CD14-positive monocyte (primary cell): ENCODE results near the gene GPA33. TPM values are rescaled to one million over a fixed set of nuclear protein-coding genes. Genes with fewer than 3 reads are reported as not detected.

Experiments used
- DNase-seq, 3 donors: peaks; one replicate each; pipeline ENCODE4 v3.0.0-alpha.2; 2011 to 2022
- H2AFZ ChIP-seq: 2 replicates; pipeline ENCODE4 v1.6.0; 2012; ENCODE audit warnings: mild to moderate bottlenecking, low read depth, low read length, inconsistent platforms; ENCODE audit not compliant: insufficient read depth, poor library complexity, severe bottlenecking
- H3K27ac ChIP-seq, 2 donors: 1 replicate in 1 of 2; 2 replicates in 1 of 2; pipeline ENCODE4 v1.5.1; 2012 to 2013; ENCODE audit warnings: low read length in 2 of 2, control low read depth in 1 of 2, inconsistent platforms in 1 of 2, low read depth in 1 of 2, mild to moderate bottlenecking in 1 of 2
- H3K27me3 ChIP-seq, 2 donors: one replicate each; pipeline versions ENCODE4 v1.6.0 to v1.6.1; 2011 to 2013; ENCODE audit warnings: low read length in 2 of 2; ENCODE audit not compliant: control insufficient read depth in 2 of 2, insufficient read depth in 2 of 2
- H3K36me3 ChIP-seq, 2 donors: replicated peaks in 1 of 2; 1 replicate in 1 of 2; 2 replicates in 1 of 2; pipeline versions ENCODE4 v1.5.1 to v1.6.1; 2012 to 2013; ENCODE audit warnings: low read length in 2 of 2, control low read depth in 1 of 2, inconsistent platforms in 1 of 2, mild to moderate bottlenecking in 1 of 2; ENCODE audit not compliant: insufficient read depth in 2 of 2, control insufficient read depth in 1 of 2
- H3K4me1 ChIP-seq, 2 donors: 1 replicate in 1 of 2; 2 replicates in 1 of 2; pipeline versions ENCODE4 v1.5.1 to v1.6.1; 2012 to 2013; ENCODE audit warnings: low read length in 2 of 2, control low read depth in 1 of 2, inconsistent platforms in 1 of 2, mild to moderate bottlenecking in 1 of 2, moderate library complexity in 1 of 2; ENCODE audit not compliant: insufficient read depth in 2 of 2, control insufficient read depth in 1 of 2
- H3K4me2 ChIP-seq: replicated peaks from 2 replicates; pipeline ENCODE3; 2012; ENCODE audit warnings: low read length, moderate library complexity, mild to moderate bottlenecking; ENCODE audit not compliant: poor library complexity, severe bottlenecking; ENCODE audit errors: extremely low read depth
- H3K4me3 ChIP-seq, 3 experiments: fragments of 200-600 bp in 1 of 3; sonication (generic) in 1 of 3; replicated peaks in 1 of 3; 1 replicate in 2 of 3; 2 replicates in 1 of 3; pipeline ENCODE4 v1.5.1; 2011 to 2013; ENCODE audit warnings: low read length in 3 of 3, mild to moderate bottlenecking in 3 of 3, control low read depth in 2 of 3, low read depth in 2 of 3, inconsistent platforms in 1 of 3, moderate library complexity in 1 of 3
- H3K79me2 ChIP-seq: 2 replicates; pipeline ENCODE4 v1.6.0; 2012; ENCODE audit warnings: mild to moderate bottlenecking, control low read depth, inconsistent platforms, low read length, moderate library complexity; ENCODE audit not compliant: insufficient read depth
- H3K9ac ChIP-seq: 2 replicates; pipeline ENCODE4 v1.6.0; 2017; ENCODE audit warnings: low read length, mild to moderate bottlenecking; ENCODE audit not compliant: insufficient read depth, poor library complexity, severe bottlenecking
- H3K9me3 ChIP-seq, 2 donors: replicated peaks in 1 of 2; 1 replicate in 1 of 2; 2 replicates in 1 of 2; pipeline versions ENCODE4 v1.5.1 to v1.6.1; 2012 to 2013; ENCODE audit warnings: low read length in 2 of 2, control low read depth in 1 of 2; ENCODE audit not compliant: control insufficient read depth in 1 of 2, insufficient read depth in 1 of 2
- H4K20me1 ChIP-seq: 2 replicates; pipeline ENCODE4 v1.6.0; 2012; ENCODE audit warnings: mild to moderate bottlenecking, low read length, control low read depth, moderate library complexity; ENCODE audit not compliant: insufficient read depth
- H3K27ac Mint-ChIP-seq, 7 donors: one replicate each; pipeline ENCODE4 v1.8.0; 2020; ENCODE audit warnings: mild to moderate bottlenecking in 7 of 7, mixed read lengths in 7 of 7, moderate library complexity in 6 of 7, inconsistent platforms in 2 of 7
- H3K27me3 Mint-ChIP-seq, 3 donors: one replicate each; pipeline ENCODE4 v1.8.0; 2021 to 2022; ENCODE audit warnings: low read depth in 3 of 3, mild to moderate bottlenecking in 3 of 3, mixed read lengths in 3 of 3, moderate library complexity in 3 of 3, inconsistent platforms in 1 of 3
- H3K36me3 Mint-ChIP-seq, 2 donors: one replicate each; pipeline ENCODE4 v1.8.0; 2020; ENCODE audit warnings: mixed read lengths in 2 of 2, inconsistent platforms in 1 of 2, mild to moderate bottlenecking in 1 of 2
- H3K4me1 Mint-ChIP-seq: one replicate; pipeline ENCODE4 v1.8.0; 2020; ENCODE audit warnings: mild to moderate bottlenecking, mixed read lengths
- H3K4me3 Mint-ChIP-seq, 2 donors: one replicate each; pipeline ENCODE4 v1.8.0; 2020; ENCODE audit warnings: mild to moderate bottlenecking in 2 of 2, mixed read lengths in 2 of 2, moderate library complexity in 1 of 2
- H3K9me3 Mint-ChIP-seq, 7 donors: one replicate each; pipeline ENCODE4 v1.8.0; 2020 to 2022; ENCODE audit warnings: mixed read lengths in 7 of 7, mild to moderate bottlenecking in 6 of 7, moderate library complexity in 6 of 7, inconsistent platforms in 2 of 7
- CTCF ChIP-seq: fragments of 200-600 bp; IDR thresholded peaks from one replicate; pipeline ENCODE4 v1.8.0; 2022; ENCODE audit warnings: antibody characterized with exemption, mild to moderate bottlenecking
- WGBS: methylation state at CpG from one replicate; pipeline ENCODE4 v1.1.5; 2013; ENCODE audit warnings: missing lambda C conversion rate; ENCODE audit not compliant: insufficient coverage; 5-methylcytosine and 5-hydroxymethylcytosine counted together
- intact Hi-C, 2 donors: fragments of 100-400 bp; cut with micrococcal nuclease; formaldehyde crosslinking; loops; one replicate each; pipeline versions ENCODE4 v1.15.0 to v1.15.1; 2023
- polyA plus RNA-seq, 3 donors: library from polyadenylated mRNA; depleted of rRNA in 1 of 3; unstranded in 2 of 3; stranded (reverse) in 1 of 3; fragments of 300-500 nt in 2 of 3; fragments of >200 nt in 1 of 3; fragmentation: Illumina TruSeq in 2 of 3; gene quantifications; 1 replicate in 2 of 3; 2 replicates in 1 of 3; pipeline ENCODE4 v1.2.3, GENCODE V29; 2012 to 2021

The GPA33 gene
- polyA plus RNA-seq, 3 donors = 0.84 to 1.8 (median 1.8) TPM

- no peak overlapping the region for H3K4me3 Mint-ChIP-seq
- peaks cover 8% of the 10 kb centered on the region for H3K4me1 Mint-ChIP-seq
- H3K36me3 ChIP-seq = no peaks in the 10 kb centered on the region
- no peak for DNase-seq
- H3K4me2 ChIP-seq = no peak overlapping the region
- H3K9me3 Mint-ChIP-seq = peaks cover 0 to 15% (median 10%) of the 10 kb centered on the region in 7 donors
- H3K36me3 Mint-ChIP-seq = no peaks in the 10 kb centered on the region
- no peak overlapping the region for H3K27ac ChIP-seq
- no peak overlapping the region for H3K9ac ChIP-seq
- peaks cover 0 to 6% of the 10 kb centered on the region in 2 donors for H3K4me1 ChIP-seq
- WGBS = 100% methylated on average over 2 of the region's 4 CpGs
- intact Hi-C loops = no loop called here
- H3K79me2 ChIP-seq = no peaks in the 10 kb centered on the region
- H3K27ac Mint-ChIP-seq = no peak overlapping the region
- no peak for TF ChIP-seq CTCF
- no peaks in the 10 kb centered on the region for H3K9me3 ChIP-seq
- peaks cover 2 to 7% (median 7%) of the 10 kb centered on the region in 3 donors for H3K27me3 Mint-ChIP-seq
- no peak overlapping the region for H2AFZ ChIP-seq
- no peak overlapping the region for H3K4me3 ChIP-seq
- no peaks in the 10 kb centered on the region for H3K27me3 ChIP-seq
- no peaks in the 10 kb centered on the region for H4K20me1 ChIP-seq
Observed at GRCh38 chr1:167111868-167112709, 21.9 kb upstream of the GPA33 start.

GRCh38 chr1:167110586-167110985, 20.4 kb upstream of the GPA33 start:
- peaks cover 0 to 15% (median 10%) of the 10 kb centered on the region in 7 donors for H3K9me3 Mint-ChIP-seq
- Histone ChIP-seq H3K9ac (no peak overlapping the region), H3K27me3 (no peaks in the 10 kb centered on the region), H3K79me2 (no peaks in the 10 kb centered on the region), H3K36me3 (no peaks in the 10 kb centered on the region), H3K4me1 (peaks cover 3 to 11% of the 10 kb centered on the region in 2 donors), H4K20me1 (no peaks in the 10 kb centered on the region), H3K9me3 (no peaks in the 10 kb centered on the region), H2AFZ (no peak overlapping the region), H3K4me2 (no peak overlapping the region), H3K4me3 (no peak overlapping the region), H3K27ac (no peak overlapping the region)
- intact Hi-C loops = no loop called here
- peaks cover 2 to 7% (median 5%) of the 10 kb centered on the region in 3 donors for H3K27me3 Mint-ChIP-seq
- H3K4me3 Mint-ChIP-seq = no peak overlapping the region
- WGBS = 27% methylated on average over 3 of the region's 3 CpGs
- DNase-seq = no peak
- H3K36me3 Mint-ChIP-seq = no peaks in the 10 kb centered on the region
- TF ChIP-seq CTCF = no peak
- peak overlapping the region in 1 of 7 donors; percentile 3 for H3K27ac Mint-ChIP-seq
- peaks cover 14% of the 10 kb centered on the region for H3K4me1 Mint-ChIP-seq
